ENCODE data around the gene DRD2. TPM values are rescaled to one million over a fixed set of nuclear protein-coding genes. Genes with fewer than 3 reads are reported as not detected.

DRD2 gene
- total and polyA plus RNA-seq, 2 experiments from 2014 or later, result 0.59 to 0.67 TPM

- H3K9me3 ChIP-seq (ENCODE audit: low read depth), result no peaks in the 10 kb centered on the region
- no peak overlapping the region for H3K27ac ChIP-seq
- no peak overlapping the region for H2AFZ ChIP-seq
- no peaks in the 10 kb centered on the region for H3K9me2 ChIP-seq (replicated peaks; ENCODE audit: insufficient read depth)
- H3K4me2 ChIP-seq, result no peak overlapping the region
- no peaks in the 10 kb centered on the region for H4K20me1 ChIP-seq (ENCODE audit: insufficient read depth, poor library complexity, severe bottlenecking)
- no peaks in the 10 kb centered on the region for H3K36me3 ChIP-seq (replicated peaks; ENCODE audit: insufficient read depth, low read depth)
- no peak for TF ChIP-seq EZH2 (IDR thresholded peaks at IDR 0.05; ENCODE audit: borderline replicate concordance)
- no peak for TF ChIP-seq EZH2phosphoT487 (IDR thresholded peaks at IDR 0.05; ENCODE audit: low read depth, severe bottlenecking, unreplicated experiment)
- no peak for TF ChIP-seq CTCF (IDR thresholded peaks at IDR 0.05; ENCODE audit: poor library complexity)
- no peaks in the 10 kb centered on the region for H3K27me3 ChIP-seq
- no peak overlapping the region for H3K4me3 ChIP-seq
- no peaks in the 10 kb centered on the region for H3K79me2 ChIP-seq
- no peaks in the 10 kb centered on the region for H3K4me1 ChIP-seq (ENCODE audit: insufficient read depth)
- no peak for DNase-seq (ENCODE audit: low spot score)
Observed at GRCh38 chr11:113507341-113507740, 32.1 kb upstream of the DRD2 start.

GRCh38 chr11:113506893-113507292 is 31.7 kb upstream of the DRD2 start:
- no peaks in the 10 kb centered on the region for H4K20me1 ChIP-seq (ENCODE audit: insufficient read depth, poor library complexity, severe bottlenecking)
- H3K36me3 ChIP-seq (replicated peaks; ENCODE audit: insufficient read depth, low read depth), result no peaks in the 10 kb centered on the region
- no peak overlapping the region for H3K27ac ChIP-seq
- no peak overlapping the region for H2AFZ ChIP-seq
- H3K4me2 ChIP-seq, result no peak overlapping the region
- no peak for DNase-seq (ENCODE audit: low spot score)
- WGBS (ENCODE audit: low lambda C conversion rate, missing lambda C conversion rate), result 90% methylated on average over 1 of the region's 1 CpG
- no peaks in the 10 kb centered on the region for H3K4me1 ChIP-seq (ENCODE audit: insufficient read depth)
- H3K9me2 ChIP-seq (replicated peaks; ENCODE audit: insufficient read depth), result no peaks in the 10 kb centered on the region
- no peak overlapping the region for H3K4me3 ChIP-seq
- H3K9me3 ChIP-seq (ENCODE audit: low read depth), result no peaks in the 10 kb centered on the region
- TF ChIP-seq EZH2phosphoT487 (IDR thresholded peaks at IDR 0.05; ENCODE audit: low read depth, severe bottlenecking, unreplicated experiment) (no peak), CTCF (IDR thresholded peaks at IDR 0.05; ENCODE audit: poor library complexity) (no peak), EZH2 (IDR thresholded peaks at IDR 0.05; ENCODE audit: borderline replicate concordance) (no peak)
- H3K79me2 ChIP-seq, result no peaks in the 10 kb centered on the region
- H3K27me3 ChIP-seq, result no peaks in the 10 kb centered on the region

GRCh38 chr11:113506461-113506860 is 31.3 kb upstream of the DRD2 start:
- Histone ChIP-seq H3K79me2 (no peaks in the 10 kb centered on the region), H3K4me2 (no peak overlapping the region), H3K9me2 (replicated peaks; ENCODE audit: insufficient read depth) (no peaks in the 10 kb centered on the region), H3K36me3 (replicated peaks; ENCODE audit: insufficient read depth, low read depth) (no peaks in the 10 kb centered on the region), H4K20me1 (ENCODE audit: insufficient read depth, poor library complexity, severe bottlenecking) (no peaks in the 10 kb centered on the region), H2AFZ (no peak overlapping the region), H3K27ac (no peak overlapping the region), H3K4me3 (no peak overlapping the region), H3K27me3 (no peaks in the 10 kb centered on the region), H3K4me1 (ENCODE audit: insufficient read depth) (no peaks in the 10 kb centered on the region), H3K9me3 (ENCODE audit: low read depth) (no peaks in the 10 kb centered on the region)
- no peak for TF ChIP-seq EZH2phosphoT487 (IDR thresholded peaks at IDR 0.05; ENCODE audit: low read depth, severe bottlenecking, unreplicated experiment)
- TF ChIP-seq EZH2 (IDR thresholded peaks at IDR 0.05; ENCODE audit: borderline replicate concordance), result no peak
- TF ChIP-seq CTCF (IDR thresholded peaks at IDR 0.05; ENCODE audit: poor library complexity), result no peak
- WGBS (ENCODE audit: low lambda C conversion rate, missing lambda C conversion rate), result 80% methylated on average over 6 of the region's 6 CpGs
- no peak for DNase-seq (ENCODE audit: low spot score)
